GM18502 (cell line): ENCODE measurements around the gene MAN2A2.
"Not testable (repeated sequence)": the region's sequence is repeated elsewhere in the genome, so short reads cannot be mapped to it uniquely, and the experiment has no call there.

Source experiments
- ATAC-seq: cut with Tn5 transposase; IDR thresholded peaks from one replicate; pipeline ENCODE4 v1.9.1; 2021; ENCODE audit warnings: mild to moderate bottlenecking; ENCODE audit not compliant: unreplicated experiment, poor library complexity

MAN2A2 gene

DNA sequence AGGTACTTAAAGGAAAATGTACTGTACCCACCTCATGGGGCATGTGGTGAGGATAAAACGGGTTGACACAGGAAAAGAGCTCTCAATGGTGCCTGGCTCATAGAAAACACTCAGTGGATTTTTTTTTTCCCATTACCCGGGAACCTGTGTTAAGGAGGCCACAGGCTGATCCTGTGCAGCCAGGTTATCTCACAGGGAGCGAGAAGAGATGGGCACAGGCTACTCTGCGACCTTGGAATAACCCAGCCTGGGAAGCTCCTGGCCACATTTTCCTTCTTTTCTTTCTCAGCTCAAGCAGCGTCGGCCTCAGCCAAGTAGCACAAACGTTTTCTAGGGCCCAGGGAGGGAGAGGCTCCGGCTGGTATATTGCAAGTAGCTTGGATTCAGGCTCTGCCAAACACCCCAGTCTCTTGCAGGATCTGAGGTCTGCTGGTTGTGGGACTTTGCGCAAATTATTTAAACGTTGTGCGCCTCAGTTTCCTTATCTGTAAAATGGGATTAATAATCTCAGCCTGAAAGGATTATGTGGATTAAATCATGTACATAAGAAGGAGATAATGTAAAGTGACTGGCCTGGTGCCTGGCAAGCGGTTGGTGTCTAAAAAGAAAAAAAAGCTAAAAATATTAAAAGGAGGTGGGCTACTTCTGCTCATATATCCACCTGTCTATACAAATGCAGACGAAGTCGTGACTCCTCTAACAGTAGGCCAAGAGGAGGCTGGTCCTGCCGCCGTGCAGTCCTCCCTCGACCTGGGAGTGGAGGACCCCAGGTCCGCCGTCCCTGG lies 32.6 kb upstream of the MAN2A2 start:
- no peak for ATAC-seq

DNA sequence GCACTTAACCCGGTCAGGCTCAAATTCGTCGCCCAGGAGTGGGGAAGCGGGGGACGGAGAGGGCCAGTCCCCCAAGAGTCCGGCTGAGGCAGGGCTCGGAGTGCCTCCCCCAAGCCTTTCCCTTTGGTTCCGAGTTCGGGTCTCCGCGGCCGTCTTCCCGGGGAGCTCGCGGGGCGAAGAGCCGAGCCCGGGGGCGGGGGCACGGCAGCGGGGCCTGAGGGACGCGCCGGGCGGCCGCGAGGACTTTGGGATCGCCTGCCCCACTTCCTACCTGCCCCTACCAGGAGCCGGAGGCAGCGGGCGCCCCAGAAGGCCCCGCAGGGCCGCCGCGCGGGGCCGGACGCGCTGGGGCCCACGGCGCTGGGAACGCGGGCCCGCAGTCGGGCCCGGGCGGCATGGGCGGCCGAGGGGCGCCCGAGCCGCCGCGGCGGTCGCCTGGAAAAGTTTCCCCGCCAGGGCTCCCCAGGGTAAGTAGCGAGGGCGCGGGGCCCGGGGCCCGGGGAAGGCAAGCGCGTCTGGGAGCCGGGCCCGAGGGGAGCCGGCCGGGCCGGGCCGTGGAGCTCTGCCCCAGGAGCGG lies 31.9 kb upstream of the MAN2A2 start:
- no peak for ATAC-seq

DNA sequence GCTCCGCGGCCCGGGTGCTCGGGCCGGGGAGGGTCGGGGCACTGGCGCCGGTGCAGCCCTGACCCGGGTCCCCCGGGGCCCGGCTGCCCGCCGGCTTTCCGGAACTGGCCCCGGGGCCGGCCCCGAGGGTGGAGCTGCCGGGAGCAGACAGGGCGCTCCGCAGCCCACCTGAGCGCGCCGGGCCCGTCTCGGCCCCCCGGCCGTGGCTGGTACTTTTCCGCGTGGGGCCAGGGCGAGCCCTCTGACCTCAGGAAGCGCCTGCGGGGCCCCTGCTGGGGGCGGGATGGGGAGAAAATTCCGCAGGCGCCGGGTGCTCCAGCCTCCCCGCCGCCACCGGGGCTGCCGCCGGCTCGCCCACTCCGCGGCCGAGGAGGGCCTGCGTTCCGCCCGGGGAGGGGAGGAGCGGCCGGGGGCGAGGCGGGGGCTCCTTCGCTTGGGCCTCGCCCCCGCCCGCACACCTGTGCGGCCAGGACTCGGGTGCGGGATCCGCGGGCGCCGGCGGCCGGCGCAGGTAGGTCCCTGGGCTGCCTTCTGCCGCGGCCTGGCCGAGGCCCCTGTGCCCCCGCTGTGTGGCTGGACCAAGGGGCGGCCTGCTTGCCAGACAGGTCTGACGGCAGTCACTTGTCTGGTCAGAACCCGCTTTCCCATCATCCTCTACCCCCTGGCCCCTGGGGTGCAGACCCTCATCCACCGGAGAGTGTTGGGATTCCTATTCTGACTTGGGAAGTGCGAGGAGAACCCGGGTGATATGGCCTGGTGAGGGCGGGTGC lies 31.2 kb upstream of the MAN2A2 start:
- no peak for ATAC-seq

- no peak for ATAC-seq
Observed at GRCh38 chr15:90872486-90873184, 30.5 kb upstream of the MAN2A2 start.

DNA sequence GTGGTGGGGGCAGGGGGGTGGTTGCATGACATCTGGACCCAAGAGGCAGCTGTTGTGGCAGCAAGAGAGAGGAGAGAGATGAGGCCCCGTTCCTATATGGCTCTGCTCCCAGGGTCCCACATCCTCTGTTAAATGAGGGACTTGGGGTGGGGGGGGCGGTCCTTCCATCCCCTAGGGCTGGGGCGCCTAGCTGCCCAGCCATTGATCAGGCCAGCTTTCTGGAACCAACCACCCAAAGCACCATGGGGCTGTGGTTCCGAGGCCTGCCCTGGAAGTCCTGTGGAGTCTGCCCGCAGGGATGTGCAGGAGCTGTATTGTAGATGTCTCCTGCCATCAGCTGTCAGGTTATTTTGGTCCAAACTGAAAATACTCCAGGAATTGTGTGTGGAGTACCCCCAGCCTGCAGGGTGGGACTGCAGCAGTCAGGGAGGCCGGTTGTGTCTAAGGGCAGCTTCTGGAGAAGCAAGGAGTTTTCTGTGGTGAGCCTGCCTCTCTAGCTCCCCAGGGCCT lies 29.6 kb upstream of the MAN2A2 start:
- ATAC-seq, result no peak

DNA sequence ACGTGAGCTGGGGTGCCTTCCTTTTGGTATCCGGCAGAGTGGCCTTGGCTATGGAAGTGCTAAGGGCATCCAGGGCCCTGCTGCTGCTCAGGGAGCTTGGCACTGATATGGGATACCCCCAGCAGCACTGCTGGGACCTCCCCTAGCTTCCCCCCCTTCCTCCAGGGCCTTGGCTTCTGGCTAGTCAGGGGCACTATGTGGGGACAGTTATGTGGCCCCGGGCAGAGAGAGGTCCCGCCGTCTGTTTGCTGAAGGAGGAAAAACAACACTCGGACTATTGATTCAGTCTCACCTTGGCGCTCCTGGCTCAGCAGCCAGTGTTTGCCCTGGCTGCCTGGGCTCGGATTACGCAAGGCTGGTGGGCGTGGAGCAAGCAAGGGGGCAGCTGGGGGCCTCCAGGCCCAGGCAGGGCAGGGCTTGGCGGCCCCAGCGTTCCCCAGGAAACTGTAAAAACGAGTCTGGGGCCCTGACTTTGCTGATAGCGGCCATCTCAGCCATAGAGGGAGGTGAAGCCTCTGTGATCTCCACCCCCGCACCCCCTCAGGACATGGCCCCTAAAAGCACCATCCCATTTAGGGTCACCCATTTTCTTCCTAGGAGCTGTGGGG lies 29.0 kb upstream of the MAN2A2 start:
- ATAC-seq, result no peak

DNA sequence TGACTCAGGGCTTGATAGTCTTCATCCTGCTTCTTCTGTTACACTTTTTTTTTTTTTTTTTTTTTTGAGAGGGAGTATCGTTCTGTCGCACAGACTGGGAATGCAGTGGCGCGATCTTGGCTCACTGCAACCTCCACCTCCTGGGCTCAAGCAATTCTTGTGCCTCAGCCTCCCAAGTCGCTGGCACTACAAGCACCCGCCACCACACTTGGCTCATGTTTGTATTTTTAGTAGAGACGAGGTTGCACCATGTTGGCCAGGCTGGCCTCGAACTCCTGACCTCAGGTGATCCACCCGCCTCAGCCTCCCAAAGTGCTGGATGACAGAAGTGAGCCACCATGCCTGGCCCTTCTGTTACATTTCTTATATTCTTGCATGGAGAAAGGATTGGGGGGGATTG lies 28.1 kb upstream of the MAN2A2 start:
- not testable (repeated sequence) for ATAC-seq

DNA sequence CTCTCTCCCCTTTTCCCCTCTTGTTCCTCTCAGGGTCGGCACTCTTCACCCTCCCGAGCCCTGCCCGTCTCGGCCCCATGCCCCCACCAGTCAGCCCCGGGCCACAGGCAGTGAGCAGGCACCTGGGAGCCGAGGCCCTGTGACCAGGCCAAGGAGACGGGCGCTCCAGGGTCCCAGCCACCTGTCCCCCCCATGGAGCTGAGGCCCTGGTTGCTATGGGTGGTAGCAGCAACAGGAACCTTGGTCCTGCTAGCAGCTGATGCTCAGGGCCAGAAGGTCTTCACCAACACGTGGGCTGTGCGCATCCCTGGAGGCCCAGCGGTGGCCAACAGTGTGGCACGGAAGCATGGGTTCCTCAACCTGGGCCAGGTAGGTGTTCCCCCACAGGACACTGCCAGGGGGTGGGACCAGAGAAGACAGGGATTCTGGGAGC lies 27.5 kb upstream of the MAN2A2 start:
- no peak for ATAC-seq

DNA sequence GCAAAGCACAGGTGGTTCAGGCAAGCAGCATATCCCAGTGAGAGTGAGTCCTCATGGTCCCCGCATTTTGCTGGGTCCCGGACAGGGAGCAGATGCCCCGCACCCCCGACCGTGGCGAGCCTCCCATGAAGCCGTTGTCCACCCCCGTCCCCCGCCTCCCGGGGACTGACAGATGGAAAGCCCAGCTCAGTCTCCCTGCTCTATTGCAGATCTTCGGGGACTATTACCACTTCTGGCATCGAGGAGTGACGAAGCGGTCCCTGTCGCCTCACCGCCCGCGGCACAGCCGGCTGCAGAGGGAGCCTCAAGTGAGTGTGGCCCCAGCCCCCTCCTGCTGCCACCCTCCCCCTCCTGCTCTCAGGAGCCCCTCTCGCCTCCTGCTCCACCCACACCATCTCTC lies 27.1 kb upstream of the MAN2A2 start:
- ATAC-seq, result no peak

- ATAC-seq, result no peak
Observed at GRCh38 chr15:90876512-90877170, 26.5 kb upstream of the MAN2A2 start.

- no peak for ATAC-seq
Observed at GRCh38 chr15:90877315-90877714, 25.8 kb upstream of the MAN2A2 start.

DNA sequence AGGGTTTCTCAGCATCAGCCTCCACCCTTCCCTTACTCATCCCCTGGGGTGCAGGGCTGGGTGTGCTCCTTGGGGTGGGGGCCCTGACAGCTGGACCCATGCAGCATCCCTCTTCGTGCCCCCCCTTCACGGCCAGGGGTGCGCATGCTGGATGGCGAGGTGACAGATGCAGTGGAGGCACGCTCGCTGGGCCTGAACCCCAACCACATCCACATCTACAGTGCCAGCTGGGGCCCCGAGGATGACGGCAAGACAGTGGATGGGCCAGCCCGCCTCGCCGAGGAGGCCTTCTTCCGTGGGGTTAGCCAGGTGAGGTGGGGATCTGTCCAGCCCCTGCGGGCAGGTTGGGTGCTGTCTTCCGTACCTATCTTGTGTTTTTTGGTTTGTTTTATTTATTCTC lies 25.1 kb upstream of the MAN2A2 start:
- ATAC-seq, result no peak

GRCh38 chr15:90878660-90879059 lies 24.4 kb upstream of the MAN2A2 start:
- no peak for ATAC-seq

- ATAC-seq, result no peak
Observed at GRCh38 chr15:90879730-90880366, 23.3 kb upstream of the MAN2A2 start.

DNA sequence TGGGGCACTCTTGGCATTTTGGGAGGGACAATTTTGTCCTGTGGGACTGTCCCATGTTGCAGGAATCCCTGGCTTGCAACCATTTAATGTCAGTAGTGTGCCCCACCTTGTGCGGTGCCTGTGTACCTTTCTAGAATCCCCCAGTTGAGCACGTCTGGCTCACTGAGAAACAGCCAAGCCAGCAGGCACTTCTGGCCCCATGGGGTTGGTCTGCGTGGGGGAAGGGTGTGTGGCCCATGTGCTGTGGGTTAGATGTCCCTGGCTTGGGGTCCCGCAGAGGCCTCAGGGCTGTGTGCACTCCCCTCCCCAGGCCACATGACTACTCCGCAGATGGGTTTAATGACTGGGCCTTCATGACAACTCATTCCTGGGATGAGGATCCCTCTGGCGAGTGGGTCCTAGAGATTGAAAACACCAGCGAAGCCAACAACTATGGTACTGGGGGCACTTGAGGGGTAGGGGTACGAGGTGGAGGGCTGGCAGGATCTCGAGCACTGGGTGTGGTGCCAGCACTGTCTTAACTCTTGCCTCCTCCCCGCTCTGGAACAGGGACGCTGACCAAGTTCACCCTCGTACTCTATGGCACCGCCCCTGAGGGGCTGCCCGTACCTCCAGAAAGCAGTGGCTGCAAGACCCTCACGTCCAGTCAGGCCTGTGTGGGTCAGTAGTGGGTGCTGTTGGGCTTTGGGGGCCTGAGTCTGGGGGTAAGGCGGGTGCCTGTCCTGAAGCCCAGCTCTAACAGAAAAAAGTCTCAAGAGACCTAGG lies 22.5 kb upstream of the MAN2A2 start:
- ATAC-seq, result no peak

- no peak for ATAC-seq
Observed at GRCh38 chr15:90881181-90881977, 21.7 kb upstream of the MAN2A2 start.

DNA sequence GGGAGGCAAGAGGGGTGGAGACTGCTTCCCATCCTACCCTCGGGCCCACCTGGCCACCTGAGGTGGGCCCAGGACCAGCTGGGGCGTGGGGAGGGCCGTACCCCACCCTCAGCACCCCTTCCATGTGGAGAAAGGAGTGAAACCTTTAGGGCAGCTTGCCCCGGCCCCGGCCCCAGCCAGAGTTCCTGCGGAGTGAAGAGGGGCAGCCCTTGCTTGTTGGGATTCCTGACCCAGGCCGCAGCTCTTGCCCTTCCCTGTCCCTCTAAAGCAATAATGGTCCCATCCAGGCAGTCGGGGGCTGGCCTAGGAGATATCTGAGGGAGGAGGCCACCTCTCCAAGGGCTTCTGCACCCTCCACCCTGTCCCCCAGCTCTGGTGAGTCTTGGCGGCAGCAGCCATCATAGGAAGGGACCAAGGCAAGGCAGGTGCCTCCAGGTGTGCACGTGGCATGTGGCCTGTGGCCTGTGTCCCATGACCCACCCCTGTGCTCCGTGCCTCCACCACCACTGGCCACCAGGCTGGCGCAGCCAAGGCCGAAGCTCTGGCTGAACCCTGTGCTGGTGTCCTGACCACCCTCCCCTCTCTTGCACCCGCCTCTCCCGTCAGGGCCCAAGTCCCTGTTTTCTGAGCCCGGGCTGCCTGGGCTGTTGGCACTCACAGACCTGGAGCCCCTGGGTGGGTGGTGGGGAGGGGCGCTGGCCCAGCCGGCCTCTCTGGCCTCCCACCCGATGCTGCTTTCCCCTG lies 21.0 kb upstream of the MAN2A2 start:
- no peak for ATAC-seq
